Suppressor macrophage treated with lipopolysaccharide for 4 hours (primary cell): ENCODE measurements around the gene MLC1.
"Not testable (repeated sequence)": the region's sequence is repeated elsewhere in the genome, so short reads cannot be mapped to it uniquely, and the experiment has no call there.

Experiments
- DNase-seq: peaks from one replicate; pipeline ENCODE4 v3.0.0-alpha.2; 2020

MLC1 gene

DNA sequence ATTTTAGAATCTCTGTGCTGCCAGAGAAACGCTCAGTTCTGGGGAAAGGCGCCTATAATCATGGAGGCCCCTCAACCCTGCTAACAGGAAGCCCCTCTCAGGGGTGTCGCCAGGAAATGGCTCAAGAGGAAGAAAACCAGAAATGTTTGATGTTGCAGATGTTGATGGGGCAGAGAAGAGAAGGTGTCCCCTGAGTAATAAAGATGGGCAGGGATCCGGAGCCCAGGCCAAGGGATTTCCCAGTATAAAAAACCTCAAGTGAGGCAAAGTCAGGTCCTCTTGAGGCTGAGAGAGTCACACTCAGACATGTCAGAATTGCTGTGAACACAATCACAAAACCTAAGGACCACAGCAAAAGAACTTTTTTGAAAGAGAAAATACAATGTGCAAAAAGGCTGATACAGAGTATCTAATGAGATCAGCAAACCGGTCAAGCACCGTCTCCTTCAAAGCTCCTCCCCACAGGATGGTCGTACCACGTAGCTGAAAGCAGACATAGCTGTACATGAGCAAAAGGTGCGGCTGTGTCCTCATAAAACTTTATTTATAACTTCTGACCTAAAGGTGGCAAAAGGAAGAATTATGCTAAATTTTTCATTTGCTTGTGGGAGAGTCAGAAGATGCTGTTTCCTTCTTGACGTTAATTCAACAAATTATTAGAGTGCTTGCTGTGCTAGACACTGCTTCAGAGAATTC, 16.8 kb upstream of the MLC1 start:
- DNase-seq: no peak

DNA sequence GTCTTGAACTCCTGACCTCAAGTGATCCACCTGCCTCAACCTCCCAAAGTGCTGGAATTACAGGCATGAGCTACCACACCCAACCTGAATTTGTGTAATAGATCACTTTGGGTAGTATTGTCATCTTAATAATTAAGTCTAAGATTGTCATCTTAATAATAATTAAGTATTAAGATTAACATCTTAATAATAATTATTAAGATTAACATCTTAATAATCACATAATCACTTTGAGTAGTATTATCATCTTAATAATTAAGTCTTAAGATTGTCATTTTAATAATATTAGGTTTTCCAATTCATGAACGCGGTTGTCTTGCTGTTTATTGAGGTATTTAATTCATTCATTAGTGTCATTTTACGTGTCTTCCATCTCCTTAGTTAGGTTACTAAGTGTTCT, 12.8 kb upstream of the MLC1 start:
- DNase-seq: no peak

DNA sequence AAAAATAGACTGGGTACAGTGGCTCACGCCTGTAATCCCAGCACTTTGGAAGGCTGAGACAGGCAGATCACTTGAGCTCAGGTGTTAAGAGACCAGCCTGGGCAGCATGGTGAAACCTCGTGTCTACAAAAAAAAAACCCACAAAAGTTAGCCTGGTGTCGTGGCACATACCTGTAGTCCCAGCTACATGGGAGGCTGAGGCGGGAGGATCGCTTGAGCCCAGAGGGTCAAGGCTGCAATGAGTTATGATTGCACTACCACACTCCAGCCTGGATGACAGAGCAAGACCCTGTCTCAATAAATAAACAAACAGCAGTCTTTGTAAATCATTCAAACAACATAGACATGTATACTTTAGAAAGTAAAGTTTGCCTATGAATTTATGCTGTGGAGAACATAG, 7.1 kb upstream of the MLC1 start:
- no peak for DNase-seq

DNA sequence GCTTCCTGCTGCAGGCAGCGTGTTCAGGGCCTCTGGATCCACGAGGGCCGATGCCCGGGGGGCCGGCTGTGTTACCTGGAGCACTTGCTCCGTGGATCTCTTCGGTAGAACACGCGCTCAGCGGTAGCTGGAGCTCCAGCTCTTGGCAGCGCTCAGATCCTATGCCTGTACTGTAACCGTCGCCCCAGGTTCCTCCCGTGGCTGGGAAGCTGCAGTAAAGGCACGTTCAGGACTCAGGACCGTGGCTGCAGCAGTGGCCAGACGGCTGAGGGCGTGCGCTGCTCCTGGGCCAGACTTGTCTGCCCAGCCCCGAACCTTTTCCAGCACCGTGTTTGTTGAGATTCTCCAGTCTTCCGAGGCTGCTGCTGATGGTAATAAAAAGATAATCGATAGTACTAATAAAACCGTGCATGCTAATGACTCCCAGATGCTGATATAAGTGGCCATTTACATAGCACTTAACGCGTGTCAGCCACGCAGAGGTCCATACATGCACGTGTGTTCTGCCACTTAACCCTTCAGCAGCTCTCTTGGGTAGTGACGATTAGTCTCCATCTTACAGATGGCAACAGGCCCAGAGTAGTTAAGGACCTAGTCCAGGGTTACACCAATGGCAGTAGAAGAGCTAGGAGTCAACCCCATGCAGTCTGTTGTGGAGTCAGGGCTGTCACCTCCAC, 6.0 kb upstream of the MLC1 start:
- no peak for DNase-seq

DNA sequence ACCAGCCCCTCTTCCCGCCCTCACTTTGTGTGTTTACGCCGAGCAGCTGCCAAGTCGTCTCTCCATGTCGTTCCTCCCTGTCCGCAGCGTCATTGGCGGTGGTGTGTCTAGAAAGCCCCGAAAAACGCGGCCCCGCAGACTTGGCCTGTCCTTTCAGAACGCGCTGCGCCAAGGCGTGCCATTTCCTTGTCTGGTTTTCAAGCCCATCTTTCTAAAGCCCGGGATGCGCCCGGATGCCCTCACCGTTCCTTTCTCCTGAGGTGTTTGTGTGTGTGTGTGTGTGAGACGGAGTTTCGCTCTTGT, 5.1 kb upstream of the MLC1 start:
- no peak for DNase-seq

DNA sequence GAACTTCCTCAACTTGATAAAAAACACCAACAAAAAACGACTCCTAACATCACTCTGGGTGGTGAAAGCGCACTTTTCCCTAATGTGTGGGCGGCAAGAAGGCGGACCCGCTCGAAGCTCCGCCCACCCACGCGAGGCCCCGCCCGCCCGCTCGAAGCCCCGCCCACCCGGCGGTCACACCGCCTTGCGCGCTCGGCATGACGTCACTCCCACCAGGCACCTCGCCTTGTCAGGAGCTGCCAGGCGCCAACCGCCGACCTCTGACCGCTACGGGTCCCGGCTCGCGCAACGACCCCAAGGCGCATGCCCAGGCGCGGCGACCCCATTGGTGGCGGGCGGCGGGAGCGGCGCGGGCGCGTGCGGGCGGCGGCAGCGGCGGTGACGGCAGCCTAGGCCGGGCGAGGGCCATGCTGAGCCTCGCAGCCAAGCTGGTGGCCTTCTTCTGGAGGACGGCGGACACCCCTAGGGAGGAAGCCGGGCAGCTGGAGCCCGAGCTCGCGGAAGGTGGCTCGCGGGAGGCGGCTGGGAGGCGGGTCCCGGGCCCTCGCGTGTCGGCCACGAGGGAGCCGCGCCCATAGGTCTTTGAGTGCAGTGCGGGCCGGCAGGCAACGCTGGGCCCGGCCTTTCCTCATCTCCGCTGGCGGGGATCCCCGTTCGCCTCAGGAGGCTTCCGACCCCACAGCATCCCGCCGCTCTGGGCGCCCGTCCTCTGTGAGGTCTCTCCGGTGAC, 4.6 kb upstream of the MLC1 start, which contains the start of gene MOV10L1:
Gene MOV10L1 (plus strand): TSS at position 325 of the 730 bp plus-strand sequence. CDS start 83 bp downstream, at position 408.
- peak; percentile 48 for DNase-seq

DNA sequence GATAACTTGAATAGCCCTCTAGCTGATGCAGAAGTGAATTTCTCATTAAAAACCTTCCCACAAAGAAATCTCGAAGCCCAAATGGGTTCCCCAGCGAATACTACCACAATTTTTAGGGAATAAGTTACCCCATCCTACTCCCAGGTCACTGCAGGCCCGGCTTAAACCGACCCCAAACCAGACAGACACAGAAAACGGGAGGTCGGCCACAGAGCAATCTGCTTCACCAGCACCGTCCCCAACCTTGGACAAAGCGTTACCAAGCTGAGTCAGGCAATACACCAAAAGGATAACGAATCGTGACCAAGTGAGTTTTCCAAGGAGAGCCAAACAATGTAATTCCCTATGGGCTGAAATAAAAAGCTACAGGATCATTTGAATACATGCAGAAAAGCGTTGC, 4.0 kb upstream of the MLC1 start:
- no peak for DNase-seq

DNA sequence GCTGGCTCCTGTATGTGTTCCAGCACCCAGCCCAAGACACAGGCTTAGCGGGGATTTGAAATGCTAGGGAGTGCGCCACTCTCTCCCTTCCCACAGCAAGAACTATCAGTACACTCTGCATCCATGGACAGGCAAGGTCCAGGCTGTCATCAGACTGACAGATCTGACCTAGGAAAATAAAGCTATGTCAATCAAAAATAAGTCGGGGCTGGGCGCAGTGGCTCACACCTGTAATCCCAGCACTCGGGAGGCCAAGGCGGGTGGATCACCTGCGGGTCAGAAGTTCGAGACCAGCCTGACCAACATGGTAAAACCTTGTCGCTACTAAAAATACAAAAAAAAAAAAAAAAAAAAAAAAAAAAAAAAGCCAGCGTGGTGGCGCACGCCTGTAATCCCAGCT, 2.9 kb upstream of the MLC1 start:
- no peak for DNase-seq

DNA sequence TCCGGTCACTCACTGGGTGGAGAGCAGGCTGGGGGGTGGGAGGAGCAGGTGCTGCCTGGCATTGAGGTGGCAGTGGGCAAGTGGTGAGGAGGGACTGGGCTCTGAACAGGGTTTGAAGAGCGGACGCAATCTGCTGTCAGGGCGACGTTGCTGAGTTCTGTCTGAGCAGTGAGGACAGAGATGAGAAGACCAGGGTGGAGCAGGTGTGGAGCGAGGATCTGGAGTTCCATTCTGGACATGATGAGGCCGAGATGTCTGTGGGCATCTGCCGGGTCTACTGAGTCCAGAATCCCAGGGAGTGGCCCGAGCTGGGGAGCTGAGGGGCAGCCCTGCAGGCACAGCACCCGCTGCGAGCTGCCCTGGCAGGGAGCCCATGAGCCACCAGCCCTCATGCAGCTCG, 2.4 kb upstream of the MLC1 start:
- DNase-seq: no peak

DNA sequence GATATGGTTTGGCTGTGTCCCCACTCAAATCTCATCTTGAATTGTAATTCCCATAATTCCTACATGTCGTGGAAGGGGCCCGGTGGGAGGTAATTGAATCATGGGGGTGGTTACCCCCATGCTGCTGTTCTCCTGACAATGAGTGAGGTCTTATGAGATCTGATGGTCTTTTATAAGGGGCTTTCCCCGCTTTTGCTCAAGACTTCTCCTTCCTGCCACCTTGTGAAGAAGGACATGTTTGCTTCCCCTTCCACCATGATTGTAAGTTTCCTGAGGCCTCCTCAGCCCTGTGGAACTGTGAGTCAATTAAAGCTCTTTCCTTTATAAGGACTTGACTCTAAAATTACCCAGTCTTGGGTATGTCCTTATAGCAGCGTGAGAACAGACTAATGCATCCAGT, 1.7 kb upstream of the MLC1 start:
- DNase-seq: not testable (repeated sequence)

DNA sequence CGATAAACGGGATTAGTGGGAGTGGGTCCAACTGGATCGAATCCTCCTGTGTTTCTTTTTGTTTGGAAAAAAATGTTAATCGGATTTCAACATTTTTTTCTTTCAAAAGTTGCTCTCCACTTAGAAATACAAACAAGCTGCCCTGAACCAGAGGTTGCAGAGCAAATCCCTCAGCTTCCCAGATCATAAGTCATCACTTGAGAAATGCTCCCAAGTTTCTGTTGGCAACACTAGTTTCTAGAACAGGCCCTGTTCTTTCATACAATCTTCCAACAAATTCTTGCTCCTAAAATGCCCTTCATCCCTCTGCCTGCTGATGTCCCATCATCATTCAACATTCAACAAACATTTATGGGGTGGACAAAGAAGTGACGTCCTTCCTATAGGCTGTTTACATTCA, 1.3 kb upstream of the MLC1 start:
- DNase-seq: no peak

DNA sequence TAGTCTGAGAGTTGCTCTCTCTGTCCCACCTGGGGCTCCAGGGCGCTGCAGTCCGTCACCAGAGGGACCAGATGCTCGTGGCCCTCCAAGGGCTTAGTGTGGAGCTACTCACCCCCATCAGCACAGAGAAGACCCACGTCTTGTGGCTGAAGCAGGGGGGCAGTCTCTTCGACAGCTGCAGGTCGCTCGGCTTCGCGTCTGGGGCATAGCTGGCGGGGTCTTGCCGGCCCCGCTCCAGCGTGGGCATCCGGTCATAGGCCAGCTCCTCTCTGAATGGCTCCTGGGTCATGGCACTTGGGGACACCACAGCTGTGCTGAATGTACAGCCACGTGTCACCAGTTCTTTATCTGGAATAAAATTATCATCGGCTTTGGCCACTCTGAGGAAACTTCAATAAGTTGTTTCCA, 608 bp downstream of the MLC1 start:
- DNase-seq: no peak

DNA sequence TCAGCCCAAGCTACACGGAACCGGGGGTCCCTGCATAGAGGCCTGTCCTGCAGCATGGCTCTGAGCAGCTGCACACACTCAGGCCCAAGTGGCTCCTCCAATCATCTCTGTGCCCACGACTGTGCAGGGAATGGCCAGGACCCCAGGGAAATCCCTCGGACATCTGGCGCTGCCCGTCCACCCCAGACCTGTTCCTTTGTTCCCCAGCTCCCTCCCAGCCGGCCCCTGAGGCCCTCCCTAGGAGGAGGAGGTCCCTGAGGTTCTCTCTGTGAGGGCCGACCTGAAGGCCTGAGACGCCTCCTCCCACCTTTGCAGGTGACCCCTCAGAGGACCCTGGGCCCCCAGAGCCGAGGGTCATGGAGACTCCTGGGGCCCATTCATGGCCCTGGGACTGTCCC, 1.1 kb downstream of the MLC1 start:
- no peak for DNase-seq

DNA sequence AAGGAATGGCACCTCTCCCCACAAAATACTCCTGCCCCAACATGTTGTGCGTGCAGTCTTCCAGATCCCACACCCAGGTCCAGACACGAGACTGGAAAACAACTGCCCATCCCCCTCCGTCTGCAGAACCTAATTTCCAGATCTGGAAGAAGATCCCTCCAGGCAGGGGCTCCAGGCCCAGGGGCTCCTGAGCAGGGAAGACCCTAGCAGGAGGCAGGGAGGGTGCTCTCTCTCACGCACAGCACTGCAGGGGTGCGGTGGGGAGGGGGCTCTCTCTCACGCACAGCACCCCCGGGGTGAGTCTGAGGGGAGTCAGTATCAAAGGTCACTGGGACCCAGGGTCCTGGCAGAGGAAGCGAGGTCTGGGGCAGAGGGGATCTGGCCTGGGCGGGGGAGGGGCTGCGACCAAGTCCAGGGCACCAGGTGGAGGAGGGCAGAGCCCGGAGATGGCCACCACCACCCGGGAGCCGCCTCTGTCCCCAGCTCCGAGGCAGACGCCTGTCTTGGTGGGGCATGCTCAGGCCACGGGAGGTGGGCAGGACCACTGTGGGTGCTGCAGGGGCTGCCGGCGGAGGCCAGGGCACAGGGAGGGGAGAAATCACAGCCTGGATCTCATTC, 1.7 kb downstream of the MLC1 start:
- no peak for DNase-seq

DNA sequence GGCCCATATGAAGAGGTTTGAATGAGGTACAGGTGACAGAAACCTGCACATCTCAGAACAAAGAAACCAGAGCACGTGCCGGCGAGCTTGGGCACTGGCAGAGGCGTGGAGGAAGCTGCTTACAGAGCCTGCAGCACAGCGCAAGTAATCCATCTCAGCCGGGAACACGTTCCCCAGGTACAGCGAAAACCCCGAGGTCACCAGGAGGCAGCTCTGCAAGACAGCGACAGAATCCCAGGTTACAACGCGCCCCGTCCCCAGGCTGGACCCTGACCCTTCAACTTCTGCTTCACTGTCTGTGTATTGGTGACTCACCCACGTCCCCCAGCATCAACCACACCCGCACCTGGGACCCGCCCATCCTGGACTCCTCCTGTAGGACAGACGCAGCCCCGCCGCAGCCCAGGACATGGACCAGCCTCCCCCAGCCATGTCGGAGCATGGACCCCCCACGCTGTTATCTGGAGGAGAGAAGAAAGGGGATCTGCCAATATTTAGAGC, 2.2 kb downstream of the MLC1 start:
- DNase-seq: no peak

DNA sequence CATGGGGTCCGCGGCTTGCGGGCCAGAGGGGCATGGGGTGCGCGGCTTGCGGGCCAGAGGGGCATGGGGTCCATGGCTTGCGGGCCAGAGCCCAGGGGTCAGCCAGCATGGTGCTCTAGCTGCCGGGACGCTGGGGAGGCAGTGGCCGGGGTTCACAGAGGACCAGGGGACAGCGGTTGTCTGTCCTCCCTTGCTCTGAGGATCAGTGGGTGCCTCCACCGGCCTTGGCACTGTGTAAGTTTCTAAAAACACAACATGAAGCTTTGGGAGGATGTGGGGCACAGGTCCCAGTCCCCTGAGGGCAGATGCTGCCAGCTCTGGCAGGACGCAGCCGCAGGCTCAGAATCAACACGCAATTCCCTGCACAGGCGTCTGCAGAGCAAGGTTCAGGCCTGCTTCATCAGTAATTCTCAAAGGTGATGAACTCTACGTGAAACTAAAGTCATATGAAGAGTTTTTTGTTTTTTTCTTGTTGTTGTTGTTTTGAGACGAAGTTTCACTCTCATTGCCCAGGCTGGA, 3.0 kb downstream of the MLC1 start:
- no peak for DNase-seq

DNA sequence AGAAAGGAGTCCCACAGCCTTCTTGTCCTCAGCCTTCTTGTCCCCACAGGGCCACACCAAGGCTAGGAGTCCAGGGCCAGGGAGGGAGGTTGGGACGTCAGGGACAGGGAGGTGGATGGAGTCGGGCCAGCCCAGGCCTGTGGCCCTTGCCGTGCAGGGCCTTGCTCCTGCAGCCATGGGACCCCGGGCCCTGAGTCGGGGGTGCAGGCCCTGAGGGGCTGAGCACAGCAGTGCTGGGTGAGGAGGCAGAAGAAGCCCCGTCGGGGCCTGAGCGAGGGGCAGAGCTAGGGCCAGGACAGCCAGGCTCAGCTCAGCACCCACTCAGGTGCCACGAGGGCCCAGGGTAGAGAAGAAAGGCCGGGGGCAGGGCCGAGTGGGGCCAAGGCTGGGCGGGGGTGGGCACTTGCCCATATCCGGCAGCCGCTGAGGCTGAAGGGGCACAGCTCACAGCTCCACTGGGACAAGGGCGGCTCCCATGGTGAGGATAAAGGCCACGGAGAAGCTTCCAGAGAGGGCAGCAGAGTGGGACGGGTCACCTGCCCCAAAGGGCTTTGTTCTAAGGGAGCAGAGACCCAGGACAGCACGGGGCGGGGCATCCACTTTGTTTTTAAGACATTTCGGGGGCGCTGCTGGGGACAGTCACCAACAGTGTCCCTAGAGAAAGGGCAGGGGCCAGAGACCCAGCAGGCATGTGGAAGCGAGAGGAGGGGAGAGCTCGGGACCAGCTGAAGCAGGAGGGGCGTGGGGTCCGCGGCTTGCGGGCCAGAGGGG, 3.6 kb downstream of the MLC1 start:
- no peak for DNase-seq

DNA sequence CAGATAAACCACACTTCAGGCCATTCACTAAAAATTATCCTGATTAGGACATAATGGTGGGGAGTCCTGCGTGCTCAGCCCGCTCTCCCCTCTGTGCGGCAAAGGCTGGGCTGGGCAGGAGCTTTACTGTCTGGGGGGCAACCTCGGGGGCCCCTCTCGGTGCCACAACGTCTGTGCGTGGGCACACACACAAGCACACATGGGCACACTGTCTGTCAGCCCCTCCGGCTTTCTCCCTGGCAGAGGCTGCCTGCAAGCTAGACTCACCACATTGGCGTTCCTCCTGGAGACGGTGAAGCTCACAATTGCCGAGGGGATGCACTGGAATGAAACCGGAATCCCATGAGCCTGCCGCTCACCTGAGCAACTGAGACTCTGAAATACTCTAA, 5.2 kb downstream of the MLC1 start:
- DNase-seq: no peak

DNA sequence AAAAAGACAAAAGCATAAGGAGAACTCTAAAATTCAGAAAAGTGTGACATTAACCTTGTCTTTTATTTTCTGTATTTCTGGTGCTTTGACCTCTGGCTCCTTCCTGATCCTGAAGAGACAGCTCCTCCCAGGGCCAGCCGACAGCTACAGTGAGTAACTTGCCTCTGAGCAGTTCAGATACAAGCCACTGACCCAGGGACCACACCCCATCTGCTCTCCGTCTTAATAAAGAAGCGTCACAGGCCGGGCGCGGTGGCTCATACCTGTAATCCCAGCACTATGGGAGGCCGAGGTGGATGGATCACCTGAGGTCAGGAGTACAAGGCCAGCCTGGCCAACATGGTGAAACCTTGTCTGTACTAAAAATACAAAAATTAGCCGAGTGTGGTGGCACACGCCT, 6.5 kb downstream of the MLC1 start:
- no peak for DNase-seq

DNA sequence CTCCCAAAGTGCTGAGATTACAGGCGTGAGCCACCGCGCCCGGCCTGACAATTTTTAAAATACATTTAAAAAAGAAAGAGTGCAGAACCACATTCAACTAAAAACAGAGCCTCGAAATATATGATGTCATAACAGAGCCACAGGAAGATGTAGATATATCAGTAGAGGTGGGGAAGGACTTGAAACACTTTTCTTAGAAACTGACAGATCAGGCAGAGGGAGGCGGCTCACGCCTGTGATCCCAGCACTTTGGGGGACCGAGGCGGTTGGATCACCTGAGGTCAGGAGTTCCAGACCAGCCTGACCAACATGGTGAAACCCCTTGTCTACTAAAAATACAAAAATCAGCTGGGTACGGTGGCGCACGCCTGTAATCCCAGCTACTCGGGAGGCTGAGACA, 7.0 kb downstream of the MLC1 start:
- DNase-seq: no peak

DNA sequence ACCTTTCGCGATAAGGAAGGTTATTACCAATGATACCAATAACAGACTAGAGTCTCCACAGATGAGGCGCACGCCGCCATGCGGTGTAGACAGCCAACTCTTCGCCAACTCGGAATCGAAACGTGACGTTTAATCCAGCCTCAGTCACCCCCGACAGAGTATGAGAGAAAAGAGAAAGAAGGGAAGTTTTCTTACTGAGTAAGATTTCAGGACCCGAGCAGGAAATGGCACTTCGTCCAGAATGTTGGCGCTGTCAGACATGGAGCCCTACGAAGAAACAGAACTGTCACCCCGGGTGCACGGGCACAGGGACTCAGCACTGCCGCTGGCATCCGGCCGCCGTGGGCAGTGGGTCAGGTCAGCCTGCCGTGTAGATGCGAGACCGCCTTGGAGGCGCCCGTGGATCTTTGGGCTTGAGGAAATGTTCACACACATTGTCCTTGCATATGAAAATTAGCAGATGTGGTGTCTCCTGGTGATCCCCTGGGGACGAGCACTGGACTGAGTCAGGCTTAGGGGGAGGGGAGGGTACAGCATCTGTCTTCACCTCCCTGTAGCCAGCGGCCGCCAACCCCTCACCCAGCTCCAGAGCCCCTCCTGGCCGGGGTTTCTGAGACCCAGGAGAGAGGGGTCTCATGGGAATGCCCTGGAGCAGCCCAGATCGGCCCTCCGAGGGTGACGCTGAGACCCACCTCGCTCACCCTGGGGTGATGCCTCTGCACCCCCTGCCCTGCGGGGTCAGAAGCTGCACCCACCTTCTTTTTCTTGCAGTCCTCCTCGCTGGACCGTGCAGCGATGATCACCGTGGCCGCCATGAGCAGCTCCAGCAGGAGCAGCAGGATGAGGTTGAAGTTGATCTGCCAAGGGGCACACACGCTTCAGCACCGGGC, 8.3 kb downstream of the MLC1 start:
- DNase-seq: no peak
